ENCODE results near the gene ZNF33B. TPM values are rescaled to one million over a fixed set of nuclear protein-coding genes. Genes with fewer than 3 reads are reported as not detected.

ZNF33B gene
- total RNA-seq, 4 donors from 2014 or later: 37.8 to 47.6 (median 43.3) TPM

DNA sequence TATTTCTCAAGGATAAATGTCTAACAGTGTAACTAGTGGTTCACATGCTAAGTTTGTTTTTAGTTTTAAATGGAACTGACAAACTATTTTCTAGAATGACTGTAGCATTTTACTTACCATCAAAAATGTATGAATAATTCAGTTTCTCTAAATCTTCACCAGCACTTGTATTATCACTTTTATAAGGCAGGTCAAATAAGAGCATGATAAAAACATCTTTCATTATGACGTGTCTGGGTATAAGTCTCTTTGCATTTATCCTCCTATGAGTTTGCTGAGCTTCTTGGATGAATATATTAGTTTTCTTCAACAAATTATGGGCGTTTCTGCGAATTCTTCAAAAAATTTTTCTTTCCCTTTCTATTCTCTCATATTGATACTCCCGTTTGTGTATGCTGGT is 19.9 kb downstream of the ZNF33B start:
- TF ChIP-seq, protein P1, sequence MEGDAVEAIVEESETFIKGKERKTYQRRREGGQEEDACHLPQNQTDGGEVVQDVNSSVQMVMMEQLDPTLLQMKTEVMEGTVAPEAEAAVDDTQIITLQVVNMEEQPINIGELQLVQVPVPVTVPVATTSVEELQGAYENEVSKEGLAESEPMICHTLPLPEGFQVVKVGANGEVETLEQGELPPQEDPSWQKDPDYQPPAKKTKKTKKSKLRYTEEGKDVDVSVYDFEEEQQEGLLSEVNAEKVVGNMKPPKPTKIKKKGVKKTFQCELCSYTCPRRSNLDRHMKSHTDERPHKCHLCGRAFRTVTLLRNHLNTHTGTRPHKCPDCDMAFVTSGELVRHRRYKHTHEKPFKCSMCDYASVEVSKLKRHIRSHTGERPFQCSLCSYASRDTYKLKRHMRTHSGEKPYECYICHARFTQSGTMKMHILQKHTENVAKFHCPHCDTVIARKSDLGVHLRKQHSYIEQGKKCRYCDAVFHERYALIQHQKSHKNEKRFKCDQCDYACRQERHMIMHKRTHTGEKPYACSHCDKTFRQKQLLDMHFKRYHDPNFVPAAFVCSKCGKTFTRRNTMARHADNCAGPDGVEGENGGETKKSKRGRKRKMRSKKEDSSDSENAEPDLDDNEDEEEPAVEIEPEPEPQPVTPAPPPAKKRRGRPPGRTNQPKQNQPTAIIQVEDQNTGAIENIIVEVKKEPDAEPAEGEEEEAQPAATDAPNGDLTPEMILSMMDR (IDR thresholded peaks at IDR 0.05): no peak
- TF ChIP-seq POLR2A (IDR thresholded peaks at IDR 0.05): no peak
- peaks cover under 1 to 6% of the 10 kb centered on the region in 2 donors for H3K36me3 ChIP-seq
- 94 to 97% methylated on average over 4 of the region's 4 CpGs for WGBS, 2 donors

DNA sequence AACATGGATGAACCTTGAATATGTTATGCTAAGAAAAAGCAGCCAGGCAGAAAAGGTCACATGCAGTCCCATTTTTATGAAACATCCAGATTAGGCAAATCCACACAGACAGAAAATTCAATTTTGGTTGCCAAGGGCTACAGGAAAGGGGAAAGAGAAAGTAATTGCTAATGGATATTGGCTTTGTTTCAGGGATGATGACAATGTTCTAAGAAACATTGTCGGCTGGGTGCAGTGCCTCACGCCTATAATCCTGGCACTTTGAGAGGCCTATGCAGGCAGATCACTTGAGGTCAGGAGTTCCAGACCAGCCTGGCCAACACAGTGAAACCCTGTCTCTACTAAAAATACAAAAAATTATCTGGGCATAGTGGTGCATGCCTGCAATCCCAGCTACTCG is 23.0 kb downstream of the ZNF33B start:
- Histone ChIP-seq H3K27me3 (no peaks in the 10 kb centered on the region), H3K4me1 (no peaks in the 10 kb centered on the region), H3K9me3 (no peaks in the 10 kb centered on the region), H3K4me3 (replicated peaks in 1 of 3) (no peak overlapping the region), H3K27ac (no peak overlapping the region), H3K36me3 (peaks cover 0 to 6% of the 10 kb centered on the region in 2 donors)
- 78 to 83% methylated on average over 3 of the region's 3 CpGs for WGBS, 2 donors
- intact Hi-C loops (cut with DNase I): no loop called here
- no peak for DNase-seq
- TF ChIP-seq, protein P1 (IDR thresholded peaks at IDR 0.05): no peak
- no peak for TF ChIP-seq POLR2A (IDR thresholded peaks at IDR 0.05)

More for the DNA sequence above, 19.9 kb downstream of the ZNF33B start:
- no peaks in the 10 kb centered on the region for H3K9me3 ChIP-seq
- no peaks in the 10 kb centered on the region for H3K4me1 ChIP-seq
- DNase-seq: no peak
- intact Hi-C loops (cut with DNase I): no loop called here
- H3K27ac ChIP-seq: no peak overlapping the region
- H3K4me3 ChIP-seq (replicated peaks in 1 of 3): no peak overlapping the region
- no peaks in the 10 kb centered on the region for H3K27me3 ChIP-seq

DNA sequence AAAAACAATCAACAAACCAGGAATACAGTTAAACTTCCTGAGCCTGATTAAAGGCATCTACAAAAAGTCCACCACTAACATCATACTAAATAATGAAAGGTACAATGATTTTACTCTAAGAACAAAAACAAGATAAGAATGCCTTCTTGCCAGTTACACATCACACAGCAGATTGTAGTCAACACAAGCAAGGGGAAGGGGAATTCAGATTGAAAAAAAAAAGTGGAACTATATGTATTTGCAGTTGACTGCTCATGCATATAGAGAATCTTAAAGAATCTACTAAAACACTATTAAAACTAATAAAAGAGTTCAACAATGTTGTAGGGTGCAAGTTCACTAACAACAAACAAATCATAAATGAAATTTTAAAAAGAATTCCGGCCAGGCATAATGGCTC is 28.5 kb downstream of the ZNF33B start:
- no peak for TF ChIP-seq POLR2A (IDR thresholded peaks at IDR 0.05)
- TF ChIP-seq, protein P1 (IDR thresholded peaks at IDR 0.05): no peak
- Histone ChIP-seq H3K4me1 (no peaks in the 10 kb centered on the region), H3K27ac (no peak overlapping the region), H3K36me3 (peaks cover 0 to 3% of the 10 kb centered on the region in 2 donors), H3K4me3 (replicated peaks in 1 of 3) (no peak overlapping the region), H3K9me3 (no peaks in the 10 kb centered on the region), H3K27me3 (no peaks in the 10 kb centered on the region)
- WGBS, 2 donors: 92 to 93% methylated on average over 1 of the region's 1 CpG
- DNase-seq: no peak
- intact Hi-C loops (cut with DNase I): no loop called here

DNA sequence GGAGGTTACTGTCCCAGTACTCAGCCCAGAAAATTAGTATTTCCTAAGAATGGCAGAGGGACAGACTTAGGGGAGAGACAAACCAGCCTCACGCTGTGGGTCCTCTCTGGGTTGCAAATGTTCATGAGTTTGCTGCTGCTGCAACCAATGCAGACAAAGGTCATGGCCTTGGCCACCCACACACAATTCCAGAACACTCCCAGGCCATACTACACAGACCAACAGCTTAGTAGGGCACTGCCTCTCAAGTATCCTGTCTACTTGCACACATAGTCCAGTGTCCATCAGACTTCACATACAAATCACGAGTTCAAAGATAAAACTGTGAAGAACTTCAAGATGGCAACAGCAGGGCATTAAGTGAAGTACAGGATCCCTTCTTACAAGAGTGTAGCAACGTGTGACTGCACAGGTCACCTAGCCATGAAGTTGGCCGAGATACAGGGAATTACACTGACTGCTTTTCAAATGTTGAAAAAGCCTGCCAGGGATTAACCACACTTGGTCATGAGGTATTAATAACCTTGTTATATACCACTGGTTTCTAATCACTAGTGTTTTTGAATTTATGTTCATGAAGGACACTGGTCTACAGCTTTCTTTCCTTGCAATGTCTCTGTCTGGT is 40.0 kb downstream of the ZNF33B start:
- no peak for DNase-seq
- H3K4me3 ChIP-seq (replicated peaks in 1 of 3): no peak overlapping the region
- H3K9me3 ChIP-seq: no peaks in the 10 kb centered on the region
- intact Hi-C loops (cut with DNase I): no loop called here
- H3K27me3 ChIP-seq: no peaks in the 10 kb centered on the region
- H3K27ac ChIP-seq: no peak overlapping the region
- 97 to 98% methylated on average over 4 of the region's 4 CpGs for WGBS, 2 donors
- TF ChIP-seq, protein P1 (IDR thresholded peaks at IDR 0.05): no peak
- no peak for TF ChIP-seq POLR2A (IDR thresholded peaks at IDR 0.05)
- H3K4me1 ChIP-seq: no peaks in the 10 kb centered on the region
- H3K36me3 ChIP-seq: peaks cover 14 to 15% of the 10 kb centered on the region in 2 donors

DNA sequence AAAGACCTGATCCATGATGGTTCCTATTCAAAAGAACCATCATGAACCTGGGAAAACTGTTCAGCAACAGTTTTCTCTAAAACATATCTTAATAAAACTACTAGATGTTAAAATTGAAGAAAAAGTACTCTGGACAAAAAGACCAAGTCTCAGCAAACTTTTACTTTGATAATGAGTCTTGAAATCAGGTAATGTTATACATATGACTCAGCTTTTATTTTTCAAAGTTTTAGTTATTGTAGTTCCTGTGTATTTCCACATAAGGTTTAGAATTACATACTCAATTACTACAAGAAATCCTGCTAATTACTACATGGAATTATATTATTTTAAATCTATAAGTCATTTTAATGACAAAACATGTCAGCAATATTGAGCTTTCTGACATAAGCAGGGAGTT is 42.2 kb downstream of the ZNF33B start:
- TF ChIP-seq, protein P1 (IDR thresholded peaks at IDR 0.05): no peak
- TF ChIP-seq POLR2A (IDR thresholded peaks at IDR 0.05): no peak
- Histone ChIP-seq H3K4me1 (no peaks in the 10 kb centered on the region), H3K4me3 (replicated peaks in 1 of 3) (no peak overlapping the region), H3K27ac (no peak overlapping the region), H3K27me3 (no peaks in the 10 kb centered on the region), H3K36me3 (peaks cover 28 to 30% of the 10 kb centered on the region in 2 donors), H3K9me3 (no peaks in the 10 kb centered on the region)
- DNase-seq: no peak
- intact Hi-C loops (cut with DNase I): no loop called here

Data from thyroid gland (tissue), 4 donors.